Measurements from ENCODE around the gene ERVH48-1.

GRCh38 chr21:42873096-42873495, 52.3 kb downstream of the ERVH48-1 start:
- TF ChIP-seq CTCF (IDR thresholded peaks at IDR 0.05; ENCODE audit: poor library complexity) (no peak), EZH2 (IDR thresholded peaks at IDR 0.05; ENCODE audit: borderline replicate concordance) (no peak), EZH2phosphoT487 (IDR thresholded peaks at IDR 0.05; ENCODE audit: low read depth, severe bottlenecking, unreplicated experiment) (no peak)

All from hepatocyte (in vitro differentiated cells).